GM19328 (cell line): ENCODE measurements around the gene COG6.

Source experiments
- ATAC-seq: cut with Tn5 transposase; IDR thresholded peaks from one replicate; pipeline ENCODE4 v1.9.1; 2021; ENCODE audit warnings: mild to moderate bottlenecking, moderate library complexity; ENCODE audit not compliant: unreplicated experiment

The COG6 gene

DNA sequence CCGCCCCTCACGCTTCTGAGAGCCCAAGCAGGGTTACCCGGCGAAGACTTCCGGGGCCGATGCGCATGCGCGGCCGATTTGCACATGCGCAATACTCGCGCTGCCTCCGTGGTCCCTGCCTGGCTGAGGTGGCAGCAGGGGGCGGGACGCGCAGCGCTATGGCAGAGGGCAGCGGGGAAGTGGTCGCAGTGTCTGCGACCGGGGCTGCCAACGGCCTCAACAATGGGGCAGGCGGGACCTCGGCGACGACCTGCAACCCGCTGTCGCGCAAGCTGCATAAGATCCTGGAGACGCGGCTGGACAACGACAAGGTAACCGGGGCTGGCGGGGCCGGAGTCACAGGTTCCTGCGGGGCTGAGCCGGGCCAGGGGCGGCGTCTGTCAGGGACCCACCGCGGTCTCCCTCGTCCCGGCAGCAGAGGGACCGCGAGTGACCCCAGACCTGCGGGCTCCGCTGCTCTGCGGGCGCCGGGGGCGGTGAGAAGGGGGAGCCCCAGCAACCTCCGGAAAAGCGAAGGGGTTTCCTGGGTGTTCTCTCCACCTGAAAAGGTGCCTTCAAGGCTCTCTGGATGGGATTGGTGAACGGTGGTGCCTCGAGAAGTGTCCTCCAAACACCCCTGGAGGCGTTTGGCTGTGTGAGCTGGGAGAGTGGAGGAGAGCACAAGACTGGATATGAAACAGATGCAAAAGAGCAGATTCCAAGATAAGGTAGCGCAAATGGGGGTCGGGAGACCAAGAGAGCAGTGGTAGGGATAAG is at the start of gene COG6:
TSS of gene COG6 (plus strand) at position 94 of the 756 bp plus-strand sequence. CDS start at position 159, 65 bp downstream.
- ATAC-seq = peak; percentile 93

GRCh38 chr13:39605677-39606320 is 49.7 kb upstream of the COG6 start:
- no peak for ATAC-seq

GRCh38 chr13:39607876-39608275 is 47.6 kb upstream of the COG6 start:
- no peak for ATAC-seq

DNA sequence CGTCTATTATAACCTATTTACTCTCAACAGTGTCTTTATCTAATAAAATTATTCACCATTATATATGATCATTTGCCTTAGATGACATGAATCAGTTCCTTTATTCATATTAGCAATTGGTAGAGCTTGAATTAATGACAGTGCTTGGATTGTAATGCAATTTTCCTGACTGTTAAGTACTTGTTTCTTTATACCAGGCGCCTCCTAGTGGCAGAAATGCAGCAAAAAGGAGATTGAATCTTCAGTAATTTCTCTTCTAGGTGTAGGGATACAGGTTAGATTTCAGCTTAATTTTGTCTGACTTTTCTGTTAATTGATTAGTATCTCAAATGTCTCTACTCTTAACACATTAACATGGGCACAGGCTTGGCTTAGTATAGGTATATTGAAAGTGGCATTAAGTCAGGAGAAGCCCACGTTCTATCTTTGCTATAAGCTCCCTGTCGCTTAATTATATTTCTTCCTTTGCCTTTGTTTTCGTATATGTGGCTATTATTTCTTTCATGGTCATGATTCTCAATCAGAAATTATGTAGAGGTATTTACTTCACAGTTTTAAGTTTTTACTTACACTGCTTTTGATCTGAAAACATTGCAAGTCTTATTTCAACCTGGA is 43.3 kb upstream of the COG6 start:
- ATAC-seq = no peak

GRCh38 chr13:39616087-39616694 is 39.3 kb upstream of the COG6 start:
- no peak for ATAC-seq

DNA sequence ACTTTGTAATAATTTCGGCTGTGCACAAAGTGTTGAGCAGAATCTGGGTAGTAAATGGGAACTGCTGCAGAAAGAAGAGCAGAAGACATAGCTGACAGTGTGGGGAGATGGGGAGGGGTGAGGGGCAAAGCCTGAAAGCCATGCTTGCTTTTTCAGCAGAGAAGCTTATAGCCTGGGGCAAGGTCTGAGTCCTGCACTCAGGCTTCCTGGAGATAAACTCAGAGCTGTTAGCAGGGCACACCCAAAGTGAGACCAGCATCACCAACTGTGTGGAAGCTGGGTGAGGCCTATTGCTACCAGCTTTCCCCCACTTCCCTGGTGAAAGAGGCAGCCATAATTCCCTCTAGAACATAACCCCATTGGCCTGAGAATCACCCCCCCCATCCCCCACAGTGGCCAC is 36.9 kb upstream of the COG6 start:
- no peak for ATAC-seq

GRCh38 chr13:39623466-39623865 is 32.0 kb upstream of the COG6 start:
- ATAC-seq = no peak

DNA sequence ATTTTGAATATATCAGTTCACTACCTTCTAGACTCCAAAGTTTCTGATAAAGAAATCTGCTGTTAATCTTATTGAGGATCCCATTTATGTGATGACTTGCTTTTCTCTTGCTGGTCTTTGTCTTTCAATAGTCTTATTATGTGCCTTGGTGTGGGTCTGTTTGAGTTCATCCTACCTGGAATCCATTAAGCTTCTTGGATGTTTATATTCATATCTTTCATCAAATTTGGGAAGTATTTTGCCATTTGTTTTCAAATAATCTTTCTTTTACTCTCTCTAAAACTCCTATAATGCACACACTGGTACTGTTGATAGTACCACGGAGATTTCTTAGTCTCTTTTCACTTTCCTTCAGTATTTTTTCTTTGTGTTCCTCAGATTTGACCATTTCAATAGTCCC is 24.2 kb upstream of the COG6 start:
- no peak for ATAC-seq

DNA sequence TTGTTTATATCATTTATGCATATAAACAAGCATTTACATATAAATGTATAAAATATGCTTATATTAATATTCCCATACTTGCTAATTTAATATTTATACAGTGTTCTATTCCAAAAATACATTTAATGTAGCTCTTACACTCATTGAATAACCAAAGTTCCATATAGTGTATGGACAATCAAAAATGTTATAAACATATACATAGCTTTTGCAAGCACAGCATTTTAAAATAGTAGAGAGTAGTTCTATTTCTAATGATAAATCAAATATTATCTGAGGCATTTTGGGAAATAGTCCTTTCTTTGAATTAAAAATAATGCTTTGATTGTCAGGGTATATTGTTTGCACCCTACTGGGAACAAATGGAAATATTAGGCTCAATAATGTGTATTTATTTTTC is 22.5 kb upstream of the COG6 start:
- ATAC-seq = no peak

- ATAC-seq = no peak
Observed at GRCh38 chr13:39635564-39635963, 19.9 kb upstream of the COG6 start.

GRCh38 chr13:39637890-39638289 is 17.6 kb upstream of the COG6 start:
- ATAC-seq = no peak

- ATAC-seq = no peak
Observed at GRCh38 chr13:39641645-39642044, 13.8 kb upstream of the COG6 start.

DNA sequence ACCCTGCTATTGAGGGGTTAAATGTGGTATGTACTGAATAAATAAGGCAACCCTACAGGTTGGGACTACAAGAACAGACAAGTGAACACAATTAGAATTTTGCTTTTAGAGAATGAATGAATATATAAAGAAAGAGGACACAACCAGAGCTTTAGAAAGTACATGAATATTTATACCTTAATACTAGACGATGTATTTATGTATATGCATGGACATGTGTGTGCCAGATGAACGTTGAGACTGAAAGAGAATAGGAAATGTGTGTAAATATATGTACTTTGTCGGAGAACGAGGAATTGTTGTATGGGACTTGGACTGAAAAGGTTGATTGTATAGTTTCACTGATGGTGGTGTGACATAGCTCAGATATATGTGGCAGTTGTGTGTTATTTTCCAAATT is 9.3 kb upstream of the COG6 start:
- no peak for ATAC-seq

- no peak for ATAC-seq
Observed at GRCh38 chr13:39655041-39655568, 357 bp upstream of the COG6 start.

- ATAC-seq = no peak
Observed at GRCh38 chr13:39656325-39656677, 839 bp downstream of the COG6 start.

DNA sequence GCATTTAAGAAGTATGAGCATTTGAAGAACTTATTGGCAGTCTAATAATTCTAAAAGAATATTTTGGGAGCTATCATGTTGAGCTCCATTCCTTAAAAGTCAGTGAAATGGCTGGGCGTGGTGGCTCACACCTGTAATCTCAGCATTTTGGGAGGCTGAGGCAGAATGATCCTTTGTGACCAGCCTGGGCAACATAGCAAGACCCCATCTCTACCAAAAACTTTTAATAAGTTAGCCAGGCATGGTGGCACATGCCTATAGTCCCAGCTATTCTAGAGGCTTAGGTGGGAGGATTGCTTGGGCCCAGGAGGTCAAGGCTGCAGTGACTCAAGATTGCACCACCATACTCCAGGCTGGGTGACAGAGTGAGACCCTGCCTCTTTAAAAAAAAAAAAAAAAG is 8.0 kb downstream of the COG6 start:
- ATAC-seq = no peak

- no peak for ATAC-seq
Observed at GRCh38 chr13:39663958-39664357, 8.5 kb downstream of the COG6 start.

GRCh38 chr13:39665763-39666162 is 10.3 kb downstream of the COG6 start:
- no peak for ATAC-seq

GRCh38 chr13:39670445-39670844 is 15.0 kb downstream of the COG6 start:
- no peak for ATAC-seq

DNA sequence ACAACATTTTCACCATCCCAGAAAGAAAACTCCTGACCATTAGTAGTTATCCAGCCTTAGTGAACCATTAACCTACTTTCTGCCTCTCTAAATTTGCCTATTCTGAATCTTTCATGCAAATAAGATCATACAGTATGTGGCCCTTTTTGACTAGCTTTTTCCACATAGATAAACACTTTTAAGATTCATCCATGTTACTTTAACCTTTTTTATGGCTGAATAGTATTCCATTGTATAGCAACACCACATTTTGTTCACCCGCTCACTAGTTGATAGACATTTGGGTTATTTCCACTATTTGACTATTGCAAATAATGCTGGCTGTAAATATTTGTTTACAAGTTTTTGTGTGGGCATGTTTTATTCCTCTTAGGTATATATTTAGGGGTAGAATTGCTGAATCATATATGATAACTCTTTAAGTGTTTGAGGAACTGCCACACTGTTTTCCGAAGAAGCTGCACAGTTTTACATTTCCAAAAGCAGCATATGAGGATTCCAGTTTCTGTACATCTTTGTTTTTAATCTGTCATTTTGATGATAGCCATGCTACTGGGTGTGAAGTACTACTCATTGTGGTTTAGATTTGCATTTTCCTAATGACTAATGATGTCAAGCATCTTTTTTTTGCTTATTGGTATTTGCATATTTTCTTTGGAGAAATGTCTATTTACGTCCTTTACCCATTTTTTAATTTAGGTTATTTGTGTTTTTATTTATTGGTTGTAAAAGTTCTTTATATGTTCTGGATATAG is 17.1 kb downstream of the COG6 start:
- ATAC-seq = no peak

- ATAC-seq = no peak
Observed at GRCh38 chr13:39675904-39676303, 20.4 kb downstream of the COG6 start.
